Dendritic cell treated with granulocyte-macrophage colony-stimulating factor and Interleukin-4, amounts not matched to agents 40 ng/mL and 50 ng/mL, for 4 days (primary cell): ENCODE measurements around the gene KBTBD12.

Source experiments
- H3K27ac Mint-ChIP-seq: one replicate; pipeline ENCODE4 v1.8.0; 2022; ENCODE audit warnings: mild to moderate bottlenecking, mixed read lengths
- H3K27me3 Mint-ChIP-seq: one replicate; pipeline ENCODE4 v1.8.0; 2022; ENCODE audit warnings: mild to moderate bottlenecking, mixed read lengths
- H3K36me3 Mint-ChIP-seq: one replicate; pipeline ENCODE4 v1.8.0; 2022; ENCODE audit warnings: low read depth, mixed read lengths
- H3K4me1 Mint-ChIP-seq: one replicate; pipeline ENCODE4 v1.8.0; 2022; ENCODE audit warnings: low read depth, mixed read lengths
- H3K4me3 Mint-ChIP-seq: one replicate; pipeline ENCODE4 v1.8.0; 2022; ENCODE audit warnings: mild to moderate bottlenecking, moderate library complexity, mixed read lengths
- H3K9me3 Mint-ChIP-seq: one replicate; pipeline ENCODE4 v1.8.0; 2022; ENCODE audit warnings: mixed read lengths
- intact Hi-C: fragments of 100-400 bp; cut with micrococcal nuclease; formaldehyde crosslinking; loops from one replicate; pipeline ENCODE4 v1.15.0; 2022

Gene KBTBD12

GRCh38 chr3:127970966-127971592 is 56.0 kb downstream of the KBTBD12 start:
- Mint-ChIP-seq H3K27me3 (peaks cover 23% of the 10 kb centered on the region), H3K36me3 (no peaks in the 10 kb centered on the region), H3K9me3 (peaks cover 6% of the 10 kb centered on the region), H3K4me1 (no peaks in the 10 kb centered on the region), H3K27ac (no peak overlapping the region), H3K4me3 (no peak overlapping the region)
- intact Hi-C loops, result loop anchor here (1.0 to 10.0 kb wide), 2 partner anchors 319 to 396 kb away; no protein-coding TSS in a partner anchor

- Mint-ChIP-seq H3K36me3 (no peaks in the 10 kb centered on the region), H3K4me3 (no peak overlapping the region), H3K27ac (no peak overlapping the region), H3K4me1 (no peaks in the 10 kb centered on the region), H3K9me3 (no peaks in the 10 kb centered on the region), H3K27me3 (peaks cover 21% of the 10 kb centered on the region)
- intact Hi-C loops, result loop anchor here (10.0 kb wide), 1 partner anchor 399 kb away; no protein-coding TSS in a partner anchor
Observed at GRCh38 chr3:127974226-127974625, 59.2 kb downstream of the KBTBD12 start.

- H3K27me3 Mint-ChIP-seq, result peaks cover 19% of the 10 kb centered on the region
- intact Hi-C loops, result loop anchor here (10.0 kb wide), 1 partner anchor 401 kb away; no protein-coding TSS in a partner anchor
- H3K36me3 Mint-ChIP-seq, result no peaks in the 10 kb centered on the region
- no peak overlapping the region for H3K27ac Mint-ChIP-seq
- no peaks in the 10 kb centered on the region for H3K9me3 Mint-ChIP-seq
- no peaks in the 10 kb centered on the region for H3K4me1 Mint-ChIP-seq
- H3K4me3 Mint-ChIP-seq, result no peak overlapping the region
Observed at GRCh38 chr3:127975153-127976029, 60.4 kb downstream of the KBTBD12 start.

DNA sequence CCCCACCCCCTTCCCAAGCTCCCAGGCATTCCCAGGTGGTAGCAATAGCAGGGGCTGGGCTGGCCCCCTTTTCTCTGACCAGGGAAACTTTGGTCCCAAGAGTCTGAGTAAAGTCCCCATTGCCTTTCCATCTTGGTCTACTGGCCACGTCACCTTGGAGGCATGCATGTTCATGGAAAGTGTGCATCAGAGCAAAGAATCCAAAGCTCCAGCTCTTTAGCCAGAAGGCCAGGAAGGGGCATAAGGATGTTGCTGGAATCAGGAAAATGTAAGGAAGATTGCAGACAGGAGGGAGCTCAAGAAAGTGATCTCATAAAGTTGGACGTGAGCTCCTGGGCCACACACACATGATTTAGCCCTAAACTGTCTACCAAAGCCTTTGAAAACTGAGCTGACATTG is 63.6 kb downstream of the KBTBD12 start:
- H3K9me3 Mint-ChIP-seq, result no peaks in the 10 kb centered on the region
- intact Hi-C loops, result loop anchor here (10.0 kb wide), 1 partner anchor 404 kb away; no protein-coding TSS in a partner anchor
- no peak overlapping the region for H3K4me3 Mint-ChIP-seq
- H3K27ac Mint-ChIP-seq, result no peak overlapping the region
- H3K36me3 Mint-ChIP-seq, result no peaks in the 10 kb centered on the region
- H3K27me3 Mint-ChIP-seq, result peaks cover 12% of the 10 kb centered on the region
- H3K4me1 Mint-ChIP-seq, result no peaks in the 10 kb centered on the region

DNA sequence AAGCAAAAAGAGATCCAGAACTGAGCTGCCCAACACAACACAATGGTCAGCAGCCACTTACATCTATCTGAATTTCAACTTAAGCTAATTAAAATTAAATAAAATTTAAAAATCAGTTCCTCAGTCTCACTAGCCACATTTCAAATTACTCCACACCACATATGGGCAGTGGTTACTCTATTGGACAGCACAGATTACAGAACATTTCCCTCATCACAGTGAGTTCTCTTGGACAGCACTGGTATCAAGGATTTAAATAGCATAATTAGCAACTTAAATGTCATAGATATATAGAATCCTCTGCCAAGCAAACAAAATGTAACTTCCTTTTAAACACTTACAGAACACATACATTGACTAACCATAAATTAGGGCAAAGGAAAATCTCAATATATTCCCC is 64.4 kb downstream of the KBTBD12 start:
- no peak overlapping the region for H3K4me3 Mint-ChIP-seq
- intact Hi-C loops, result loop anchor here (10.0 kb wide), 1 partner anchor 405 kb away; no protein-coding TSS in a partner anchor
- H3K27ac Mint-ChIP-seq, result no peak overlapping the region
- H3K9me3 Mint-ChIP-seq, result no peaks in the 10 kb centered on the region
- H3K27me3 Mint-ChIP-seq, result peaks cover 10% of the 10 kb centered on the region
- H3K36me3 Mint-ChIP-seq, result no peaks in the 10 kb centered on the region
- no peaks in the 10 kb centered on the region for H3K4me1 Mint-ChIP-seq

- Mint-ChIP-seq H3K36me3 (no peaks in the 10 kb centered on the region), H3K4me3 (no peak overlapping the region), H3K4me1 (no peaks in the 10 kb centered on the region), H3K27me3 (peaks cover 7% of the 10 kb centered on the region), H3K9me3 (no peaks in the 10 kb centered on the region), H3K27ac (no peak overlapping the region)
- intact Hi-C loops, result no loop called here
Observed at GRCh38 chr3:127981097-127981496, 66.1 kb downstream of the KBTBD12 start.

- no peak overlapping the region for H3K4me3 Mint-ChIP-seq
- H3K27me3 Mint-ChIP-seq, result peaks cover 2% of the 10 kb centered on the region
- no peaks in the 10 kb centered on the region for H3K9me3 Mint-ChIP-seq
- no peaks in the 10 kb centered on the region for H3K36me3 Mint-ChIP-seq
- H3K27ac Mint-ChIP-seq, result no peak overlapping the region
- intact Hi-C loops, result no loop called here
- H3K4me1 Mint-ChIP-seq, result no peaks in the 10 kb centered on the region
Observed at GRCh38 chr3:127982155-127982554, 67.1 kb downstream of the KBTBD12 start.

DNA sequence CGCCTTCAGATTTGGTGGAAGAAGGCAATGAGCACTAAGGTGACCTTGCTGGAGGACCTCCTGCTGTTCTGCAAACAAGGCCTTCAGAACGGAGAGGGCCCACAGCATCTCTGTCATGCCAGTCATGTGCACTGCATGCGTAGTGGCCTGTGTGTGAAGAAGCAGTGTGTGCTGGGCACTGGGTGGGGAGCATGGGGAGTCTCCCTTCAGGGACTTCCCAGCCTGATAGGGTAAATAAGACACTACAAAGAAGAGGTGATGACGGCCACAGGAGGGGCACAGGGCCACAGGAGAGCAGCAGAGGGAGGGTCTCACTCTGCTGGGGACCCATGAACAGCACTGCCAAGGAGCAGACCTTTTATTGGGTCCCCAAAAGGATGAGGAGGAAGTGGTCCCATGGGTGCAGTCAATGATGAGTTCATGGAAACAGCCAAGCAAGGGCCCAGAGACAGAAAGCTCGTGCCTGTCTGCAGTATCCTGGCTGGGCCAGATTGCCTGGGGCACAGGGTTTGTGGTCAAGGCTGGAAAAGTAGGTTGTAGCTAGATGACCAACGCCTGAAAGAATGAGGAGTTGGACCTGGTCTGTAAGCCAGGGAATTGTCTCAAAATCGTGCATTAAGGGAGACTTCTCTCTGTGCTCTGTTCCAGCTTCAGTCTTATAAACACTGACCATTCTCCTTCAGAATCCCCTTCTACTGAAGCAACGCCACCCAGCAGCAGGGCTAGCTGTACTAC is 69.4 kb downstream of the KBTBD12 start:
- H3K4me3 Mint-ChIP-seq, result no peak overlapping the region
- no peaks in the 10 kb centered on the region for H3K4me1 Mint-ChIP-seq
- H3K27me3 Mint-ChIP-seq, result no peaks in the 10 kb centered on the region
- no peaks in the 10 kb centered on the region for H3K9me3 Mint-ChIP-seq
- intact Hi-C loops, result no loop called here
- no peaks in the 10 kb centered on the region for H3K36me3 Mint-ChIP-seq
- H3K27ac Mint-ChIP-seq, result no peak overlapping the region

DNA sequence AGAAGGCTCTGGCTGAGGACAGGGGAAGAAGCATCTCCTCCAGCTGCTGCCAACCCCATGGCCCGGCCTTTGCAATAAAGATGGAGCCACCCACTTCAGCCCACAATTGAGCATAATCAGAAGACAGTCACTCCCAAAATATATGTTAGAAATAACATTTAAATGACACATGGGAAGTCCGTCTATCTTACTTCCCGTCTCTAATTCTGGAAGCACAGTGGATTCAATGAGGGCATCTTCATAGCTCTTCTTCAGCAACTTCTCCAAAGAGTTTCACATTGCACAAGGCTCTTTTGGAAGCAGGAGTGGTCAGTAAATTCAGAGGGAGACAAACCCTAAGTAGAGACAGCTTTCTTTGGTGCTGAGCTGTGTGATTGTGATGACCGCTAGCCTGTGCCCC is 70.2 kb downstream of the KBTBD12 start:
- Mint-ChIP-seq H3K9me3 (no peaks in the 10 kb centered on the region), H3K4me1 (no peaks in the 10 kb centered on the region), H3K36me3 (no peaks in the 10 kb centered on the region), H3K27ac (no peak overlapping the region), H3K4me3 (no peak overlapping the region), H3K27me3 (no peaks in the 10 kb centered on the region)
- intact Hi-C loops, result no loop called here

GRCh38 chr3:127985655-127986225 is 70.7 kb downstream of the KBTBD12 start:
- H3K4me1 Mint-ChIP-seq, result no peaks in the 10 kb centered on the region
- H3K27ac Mint-ChIP-seq, result no peak overlapping the region
- intact Hi-C loops, result no loop called here
- H3K9me3 Mint-ChIP-seq, result no peaks in the 10 kb centered on the region
- H3K27me3 Mint-ChIP-seq, result no peaks in the 10 kb centered on the region
- no peaks in the 10 kb centered on the region for H3K36me3 Mint-ChIP-seq
- H3K4me3 Mint-ChIP-seq, result no peak overlapping the region

DNA sequence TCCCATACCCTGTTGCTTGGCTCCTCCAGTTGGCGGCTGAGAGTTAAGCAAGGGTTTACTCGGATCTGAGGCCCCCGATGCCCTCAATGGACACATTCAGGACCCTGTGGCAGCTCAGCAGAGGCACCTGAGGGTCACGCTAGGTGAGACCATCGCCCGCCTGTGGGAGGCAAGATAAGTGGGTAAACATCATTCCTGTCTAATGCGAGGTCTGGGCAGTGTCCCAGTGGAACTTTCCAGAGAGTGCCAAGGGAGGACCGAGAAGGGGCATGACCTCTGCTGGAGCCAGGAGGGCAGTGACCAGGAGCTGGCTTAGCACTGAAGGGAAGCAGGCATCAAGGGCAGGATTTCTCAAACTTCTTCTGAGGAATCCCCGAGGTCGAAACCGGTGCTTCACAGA is 71.8 kb downstream of the KBTBD12 start:
- H3K9me3 Mint-ChIP-seq, result no peaks in the 10 kb centered on the region
- no peak overlapping the region for H3K27ac Mint-ChIP-seq
- no peaks in the 10 kb centered on the region for H3K4me1 Mint-ChIP-seq
- H3K27me3 Mint-ChIP-seq, result no peaks in the 10 kb centered on the region
- no peak overlapping the region for H3K4me3 Mint-ChIP-seq
- intact Hi-C loops, result no loop called here
- no peaks in the 10 kb centered on the region for H3K36me3 Mint-ChIP-seq

GRCh38 chr3:127987309-127987995 is 72.4 kb downstream of the KBTBD12 start:
- Mint-ChIP-seq H3K4me1 (no peaks in the 10 kb centered on the region), H3K4me3 (no peak overlapping the region), H3K36me3 (no peaks in the 10 kb centered on the region), H3K27ac (no peak overlapping the region), H3K27me3 (no peaks in the 10 kb centered on the region), H3K9me3 (no peaks in the 10 kb centered on the region)
- intact Hi-C loops, result no loop called here

DNA sequence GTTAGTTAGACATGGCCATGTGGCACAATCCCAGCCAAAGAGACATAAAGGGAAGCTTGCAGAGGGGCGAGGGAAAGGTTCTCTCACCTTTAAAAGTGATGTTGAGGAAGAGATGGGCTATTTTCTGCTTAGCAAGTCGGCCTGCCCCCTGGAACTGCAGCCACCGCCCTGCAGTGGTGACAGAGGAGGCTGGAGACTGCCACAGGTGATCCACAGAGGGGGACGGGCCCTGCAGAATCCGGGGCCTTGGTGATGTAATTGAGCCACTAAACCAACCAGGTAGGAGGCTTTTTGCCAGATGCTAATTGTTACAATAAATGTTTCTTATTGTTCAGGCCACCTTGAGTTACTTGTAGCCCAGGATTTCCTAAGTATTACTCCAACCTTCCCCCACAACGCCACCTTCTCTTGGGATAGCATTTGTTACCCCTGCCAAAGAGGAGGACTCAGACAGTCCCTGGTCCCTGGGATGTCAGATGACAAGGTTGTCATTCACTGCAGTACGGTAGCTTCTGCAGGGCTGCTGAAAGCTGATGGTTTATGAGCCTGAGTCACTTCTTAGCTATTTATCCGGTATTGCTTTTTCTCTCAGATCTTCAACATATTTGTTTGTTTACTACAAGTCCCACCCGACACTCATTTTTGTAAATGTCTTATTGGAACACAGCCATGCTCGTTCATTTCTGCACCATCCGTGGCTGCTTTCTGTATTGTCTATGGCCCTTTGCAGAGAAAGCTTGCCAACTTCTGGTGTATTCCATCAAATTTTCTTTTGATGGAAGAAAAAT is 73.9 kb downstream of the KBTBD12 start:
- intact Hi-C loops, result no loop called here
- no peaks in the 10 kb centered on the region for H3K27me3 Mint-ChIP-seq
- no peak overlapping the region for H3K27ac Mint-ChIP-seq
- no peaks in the 10 kb centered on the region for H3K9me3 Mint-ChIP-seq
- no peaks in the 10 kb centered on the region for H3K4me1 Mint-ChIP-seq
- H3K4me3 Mint-ChIP-seq, result no peak overlapping the region
- no peaks in the 10 kb centered on the region for H3K36me3 Mint-ChIP-seq
